Tibial artery (tissue), 4 donors: ENCODE measurements around the gene NDUFV1.
"Not testable (repeated sequence)": the region's sequence is repeated elsewhere in the genome, so short reads cannot be mapped to it uniquely, and the experiment has no call there.

Experiments
- DNase-seq, 2 donors: peaks; one replicate each; pipeline ENCODE4 v3.0.0-alpha.2; 2019
- H3K27ac ChIP-seq, 2 donors: fragments of 200-600 bp; sonication (generic) in 1 of 2; 1 replicate in 1 of 2; 2 replicates in 1 of 2; pipeline ENCODE4 v1.5.1; 2018 to 2019; ENCODE audit warnings: mild to moderate bottlenecking in 1 of 2
- H3K27me3 ChIP-seq, 2 donors: fragments of 200-600 bp; sonication (generic) in 1 of 2; one replicate each; pipeline versions ENCODE4 v1.5.1 to v1.6.0; 2016 to 2019
- H3K36me3 ChIP-seq, 3 donors: fragments of 200-600 bp; sonication (generic) in 2 of 3; one replicate each; pipeline ENCODE4 v1.5.1; 2016 to 2019; ENCODE audit warnings: mild to moderate bottlenecking in 2 of 3
- H3K4me1 ChIP-seq, 4 donors: fragments of 200-600 bp; sonication (generic) in 2 of 4; 1 replicate in 3 of 4; 2 replicates in 1 of 4; pipeline ENCODE4 v1.5.1; 2016 to 2019
- H3K4me3 ChIP-seq, 2 donors: fragments of 200-600 bp; sonication (generic) in 1 of 2; 1 replicate in 1 of 2; 2 replicates in 1 of 2; pipeline ENCODE4 v1.5.1; 2018 to 2019; ENCODE audit warnings: mild to moderate bottlenecking in 2 of 2
- H3K9me3 ChIP-seq, 3 donors: fragments of 200-600 bp; sonication (generic) in 1 of 3; one replicate each; pipeline ENCODE4 v1.5.1; 2016 to 2019
- intact Hi-C: fragments of 100-400 bp; cut with DNase I; formaldehyde crosslinking; loops from one replicate; pipeline ENCODE4 v1.15.0; 2023; ENCODE audit warnings: low total_unique reads
- TF ChIP-seq, protein P1 (sequence below), 2 experiments: fragments of 200-600 bp in 1 of 2; fragments of 450-650 bp in 1 of 2; IDR thresholded peaks; one replicate each; pipeline ENCODE4 v1.5.1; 2017 to 2019; ENCODE audit warnings: antibody characterized with exemption in 2 of 2, mild to moderate bottlenecking in 1 of 2, moderate library complexity in 1 of 2

NDUFV1 gene

GRCh38 chr11:67592880-67593564 is 13.7 kb upstream of the NDUFV1 start:
- H3K27ac ChIP-seq: peak overlapping the region; percentile 63 to 70
- TF ChIP-seq, protein P1, sequence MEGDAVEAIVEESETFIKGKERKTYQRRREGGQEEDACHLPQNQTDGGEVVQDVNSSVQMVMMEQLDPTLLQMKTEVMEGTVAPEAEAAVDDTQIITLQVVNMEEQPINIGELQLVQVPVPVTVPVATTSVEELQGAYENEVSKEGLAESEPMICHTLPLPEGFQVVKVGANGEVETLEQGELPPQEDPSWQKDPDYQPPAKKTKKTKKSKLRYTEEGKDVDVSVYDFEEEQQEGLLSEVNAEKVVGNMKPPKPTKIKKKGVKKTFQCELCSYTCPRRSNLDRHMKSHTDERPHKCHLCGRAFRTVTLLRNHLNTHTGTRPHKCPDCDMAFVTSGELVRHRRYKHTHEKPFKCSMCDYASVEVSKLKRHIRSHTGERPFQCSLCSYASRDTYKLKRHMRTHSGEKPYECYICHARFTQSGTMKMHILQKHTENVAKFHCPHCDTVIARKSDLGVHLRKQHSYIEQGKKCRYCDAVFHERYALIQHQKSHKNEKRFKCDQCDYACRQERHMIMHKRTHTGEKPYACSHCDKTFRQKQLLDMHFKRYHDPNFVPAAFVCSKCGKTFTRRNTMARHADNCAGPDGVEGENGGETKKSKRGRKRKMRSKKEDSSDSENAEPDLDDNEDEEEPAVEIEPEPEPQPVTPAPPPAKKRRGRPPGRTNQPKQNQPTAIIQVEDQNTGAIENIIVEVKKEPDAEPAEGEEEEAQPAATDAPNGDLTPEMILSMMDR (IDR thresholded peaks at IDR 0.05): no peak
- H3K4me1 ChIP-seq: peaks cover 0 to 24% (median 10%) of the 10 kb centered on the region in 4 donors
- H3K9me3 ChIP-seq: no peaks in the 10 kb centered on the region
- DNase-seq: no peak
- no peaks in the 10 kb centered on the region for H3K27me3 ChIP-seq
- intact Hi-C loops: no loop called here
- peaks cover 0 to 18% (median 2%) of the 10 kb centered on the region in 3 donors for H3K36me3 ChIP-seq
- H3K4me3 ChIP-seq: no peak overlapping the region

DNA sequence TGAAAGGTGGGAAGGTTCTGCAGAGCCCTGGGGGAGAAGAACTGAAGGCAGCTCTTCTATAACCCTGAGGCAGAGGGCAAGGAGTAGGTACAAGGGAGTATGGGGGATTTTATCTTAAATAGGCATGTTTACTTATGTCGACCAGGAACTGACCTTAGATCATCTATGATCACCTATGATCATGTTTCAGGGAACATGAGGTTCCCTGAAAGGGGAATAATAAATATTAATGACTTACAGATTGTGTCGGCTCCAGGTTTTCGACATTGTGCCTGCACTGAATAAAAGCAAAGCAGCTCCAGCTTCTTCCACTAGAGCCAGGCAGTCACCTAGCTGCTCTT is 13.2 kb upstream of the NDUFV1 start:
- no peak overlapping the region for H3K4me3 ChIP-seq

DNA sequence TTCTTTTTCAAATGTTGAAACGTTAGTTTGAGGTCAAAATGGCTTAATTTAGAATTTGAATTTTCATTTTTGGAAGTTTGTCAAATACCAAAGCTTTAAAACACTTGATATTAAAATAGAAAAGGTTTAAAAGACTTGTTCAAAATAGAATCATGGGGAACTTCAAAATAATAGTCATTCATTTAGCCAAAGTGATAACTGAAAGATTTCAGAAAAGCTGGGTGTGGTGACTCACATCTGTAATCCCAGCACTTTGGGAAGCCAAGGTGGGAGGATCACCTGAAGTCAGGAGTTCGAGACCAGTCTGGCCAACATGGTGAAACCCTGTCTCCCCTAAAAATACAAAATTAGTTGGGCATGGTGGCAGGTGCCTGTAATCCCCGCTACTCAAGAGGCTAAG is 12.3 kb upstream of the NDUFV1 start:
- DNase-seq: no peak
- H3K4me1 ChIP-seq: peaks cover 0 to 24% (median 10%) of the 10 kb centered on the region in 4 donors
- no peaks in the 10 kb centered on the region for H3K9me3 ChIP-seq
- H3K36me3 ChIP-seq: peaks cover 0 to 4% (median 0%) of the 10 kb centered on the region in 3 donors
- intact Hi-C loops: no loop called here
- peak overlapping the region; percentile 63 to 70 for H3K27ac ChIP-seq
- H3K4me3 ChIP-seq: no peak overlapping the region
- TF ChIP-seq, protein P1 (IDR thresholded peaks at IDR 0.05): no peak
- H3K27me3 ChIP-seq: no peaks in the 10 kb centered on the region

More for the DNA sequence above, 13.2 kb upstream of the NDUFV1 start:
- Histone ChIP-seq H3K9me3 (no peaks in the 10 kb centered on the region), H3K27ac (peak overlapping the region; percentile 63 to 70), H3K36me3 (peaks cover 0 to 13% (median 0%) of the 10 kb centered on the region in 3 donors), H3K27me3 (no peaks in the 10 kb centered on the region), H3K4me1 (peaks cover 0 to 24% (median 10%) of the 10 kb centered on the region in 4 donors)
- TF ChIP-seq, protein P1 (IDR thresholded peaks at IDR 0.05): no peak
- intact Hi-C loops: no loop called here
- DNase-seq: no peak

- intact Hi-C loops: no loop called here
- TF ChIP-seq, protein P1 (IDR thresholded peaks at IDR 0.05): no peak
- no peak overlapping the region for H3K4me3 ChIP-seq
- no peak overlapping the region for H3K27ac ChIP-seq
- DNase-seq: no peak
- peaks cover 0 to 24% (median 10%) of the 10 kb centered on the region in 4 donors for H3K4me1 ChIP-seq
- no peaks in the 10 kb centered on the region for H3K36me3 ChIP-seq
- H3K9me3 ChIP-seq: no peaks in the 10 kb centered on the region
- peaks cover 0 to 2% of the 10 kb centered on the region in 2 donors for H3K27me3 ChIP-seq
These were observed 9.9 kb upstream of the NDUFV1 start for GRCh38 chr11:67596753-67597300.

DNA sequence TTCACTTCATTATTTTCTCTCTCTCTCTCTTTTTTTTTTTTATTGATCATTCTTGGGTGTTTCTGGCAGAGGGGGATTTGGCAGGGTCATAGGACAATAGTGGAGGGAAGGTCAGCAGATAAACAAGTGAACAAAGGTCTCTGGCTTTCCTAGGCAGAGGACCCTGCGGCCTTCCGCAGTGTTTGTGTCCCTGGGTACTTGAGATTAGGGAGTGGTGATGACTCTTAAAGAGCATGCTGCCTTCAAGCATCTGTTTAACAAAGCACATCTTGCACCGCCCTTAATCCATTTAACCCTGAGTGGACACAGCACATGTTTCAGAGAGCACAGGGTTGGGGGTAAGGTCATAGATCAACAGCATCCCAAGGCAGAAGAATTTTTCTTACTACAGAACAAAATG is 9.3 kb upstream of the NDUFV1 start:
- H3K4me1 ChIP-seq: peaks cover 0 to 24% (median 10%) of the 10 kb centered on the region in 4 donors
- H3K4me3 ChIP-seq, H3K27ac ChIP-seq, H3K36me3 ChIP-seq, intact Hi-C loops, H3K27me3 ChIP-seq, DNase-seq, H3K9me3 ChIP-seq: not testable (repeated sequence)

GRCh38 chr11:67597963-67598362 is 8.8 kb upstream of the NDUFV1 start:
- H3K36me3 ChIP-seq: not testable (repeated sequence)

More at GRCh38 chr11:67597963-67598362, 8.8 kb upstream of the NDUFV1 start:
- intact Hi-C loops, DNase-seq, H3K9me3 ChIP-seq, H3K4me3 ChIP-seq, H3K27me3 ChIP-seq, H3K27ac ChIP-seq: not testable (repeated sequence)
- H3K4me1 ChIP-seq: peaks cover 0 to 21% (median 10%) of the 10 kb centered on the region in 4 donors
